ENCODE measurements around the gene IQGAP1.
"Not testable (repeated sequence)": the region's sequence is repeated elsewhere in the genome, so short reads cannot be mapped to it uniquely, and the experiment has no call there.

Gene IQGAP1

GRCh38 chr15:90479656-90480055 lies 91.6 kb downstream of the IQGAP1 start:
- FAIRE-seq (no peak), DNase-seq (ENCODE audit: low spot score) (no peak)

- FAIRE-seq: no peak
Measured at GRCh38 chr15:90481023-90481422, 93.0 kb downstream of the IQGAP1 start.

GRCh38 chr15:90482124-90483011 lies 94.3 kb downstream of the IQGAP1 start:
- DNase-seq (ENCODE audit: low spot score) (peak; percentile 30), FAIRE-seq (no peak)

More at GRCh38 chr15:90481023-90481422, 93.0 kb downstream of the IQGAP1 start:
- no peak for DNase-seq (ENCODE audit: low spot score)

- no peak for FAIRE-seq
- DNase-seq (ENCODE audit: low spot score): no peak
Measured at GRCh38 chr15:90483012-90483307, 94.9 kb downstream of the IQGAP1 start.

DNA sequence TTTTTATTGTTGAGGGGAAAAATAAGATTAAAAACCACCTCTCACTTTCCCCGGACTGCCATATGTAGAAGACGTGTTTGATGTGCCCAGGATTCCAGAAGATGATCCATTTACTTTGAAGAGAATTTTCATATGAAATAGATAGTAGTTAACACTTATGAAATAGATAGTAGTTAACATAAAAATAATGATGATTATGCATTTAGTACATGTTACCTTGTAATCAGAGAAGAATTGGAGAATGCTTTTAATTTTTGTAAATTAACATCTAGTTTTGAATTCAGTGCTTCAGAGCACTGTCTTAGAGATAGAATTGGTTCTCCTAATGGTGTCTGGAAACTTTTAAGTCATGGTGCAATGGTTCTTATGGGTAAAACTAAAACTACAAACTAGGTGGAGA lies 95.6 kb downstream of the IQGAP1 start:
- DNase-seq (ENCODE audit: low spot score): no peak
- FAIRE-seq: no peak

GRCh38 chr15:90487186-90487585 lies 99.1 kb downstream of the IQGAP1 start:
- no peak for DNase-seq (ENCODE audit: low spot score)
- FAIRE-seq: no peak

DNA sequence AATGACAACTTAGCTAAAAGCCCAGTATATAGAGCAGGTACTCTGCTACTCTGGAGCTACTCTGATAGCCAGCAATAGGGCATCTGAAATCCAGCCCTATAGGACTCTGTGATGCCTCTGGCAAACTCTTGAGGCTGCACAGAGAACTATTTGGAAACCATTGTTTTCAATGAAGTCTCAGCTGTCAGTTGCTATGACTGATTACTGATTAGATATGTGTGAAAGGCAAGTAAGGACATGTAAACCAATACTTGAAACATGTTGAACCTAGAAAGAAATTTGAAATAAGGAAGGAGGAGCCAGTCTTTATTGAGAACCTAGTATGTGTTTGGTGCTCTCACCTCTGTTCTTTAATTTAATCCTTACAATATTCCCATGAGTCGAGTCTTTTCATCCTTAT lies 101.5 kb downstream of the IQGAP1 start:
- DNase-seq (ENCODE audit: low spot score) (no peak), FAIRE-seq (no peak)

- DNase-seq (ENCODE audit: low spot score): no peak
- no peak for FAIRE-seq
Measured at GRCh38 chr15:90489944-90490343, 101.9 kb downstream of the IQGAP1 start.

DNA sequence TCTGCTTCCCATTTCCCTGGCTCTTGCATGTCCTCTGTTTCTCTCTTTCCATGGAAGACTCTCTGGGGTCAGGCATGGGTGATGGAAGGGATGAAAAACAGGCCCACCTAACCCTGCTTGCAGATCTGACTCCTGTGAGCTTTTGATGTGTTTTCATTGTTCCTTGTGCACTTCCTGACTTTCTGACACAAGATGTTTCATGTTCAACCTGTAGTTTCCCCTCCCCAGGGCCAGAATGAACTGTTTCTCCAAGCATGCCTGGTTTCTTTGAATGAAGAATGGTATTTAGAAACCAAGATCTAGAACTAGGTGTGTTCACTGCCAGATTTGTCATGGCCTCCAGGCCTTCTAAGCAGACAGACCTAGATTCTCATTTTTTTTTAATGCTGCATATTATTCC lies 105.6 kb downstream of the IQGAP1 start:
- no peak for DNase-seq (ENCODE audit: low spot score)
- no peak for FAIRE-seq

GRCh38 chr15:90495067-90495466 lies 107.0 kb downstream of the IQGAP1 start:
- no peak for FAIRE-seq
- no peak for DNase-seq (ENCODE audit: low spot score)

- DNase-seq (ENCODE audit: low spot score) (no peak), FAIRE-seq (no peak)
Measured at GRCh38 chr15:90496791-90497190, 108.7 kb downstream of the IQGAP1 start.

GRCh38 chr15:90497376-90497775 lies 109.3 kb downstream of the IQGAP1 start:
- DNase-seq (ENCODE audit: low spot score): no peak
- FAIRE-seq: no peak

GRCh38 chr15:90497912-90498311 lies 109.9 kb downstream of the IQGAP1 start:
- no peak for FAIRE-seq
- DNase-seq (ENCODE audit: low spot score): no peak

DNA sequence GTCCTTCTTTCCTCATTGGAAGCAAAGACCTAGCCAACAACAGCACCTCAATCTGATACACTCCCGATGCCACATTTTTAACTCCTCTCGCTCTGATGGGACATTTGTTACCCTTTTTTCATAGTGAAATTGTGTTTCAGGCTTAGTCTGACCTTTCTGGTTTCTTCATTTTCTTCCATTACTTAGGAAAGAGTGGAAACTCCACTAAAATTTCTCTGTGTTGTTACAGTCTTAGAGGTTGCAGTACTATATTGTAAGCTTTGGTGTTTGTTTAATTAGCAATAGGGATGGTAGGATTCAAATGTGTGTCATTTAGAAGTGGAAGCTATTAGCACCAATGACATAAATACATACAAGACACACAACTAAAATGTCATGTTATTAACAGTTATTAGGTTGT lies 112.1 kb downstream of the IQGAP1 start:
- DNase-seq (ENCODE audit: low spot score) (no peak), FAIRE-seq (no peak)

DNA sequence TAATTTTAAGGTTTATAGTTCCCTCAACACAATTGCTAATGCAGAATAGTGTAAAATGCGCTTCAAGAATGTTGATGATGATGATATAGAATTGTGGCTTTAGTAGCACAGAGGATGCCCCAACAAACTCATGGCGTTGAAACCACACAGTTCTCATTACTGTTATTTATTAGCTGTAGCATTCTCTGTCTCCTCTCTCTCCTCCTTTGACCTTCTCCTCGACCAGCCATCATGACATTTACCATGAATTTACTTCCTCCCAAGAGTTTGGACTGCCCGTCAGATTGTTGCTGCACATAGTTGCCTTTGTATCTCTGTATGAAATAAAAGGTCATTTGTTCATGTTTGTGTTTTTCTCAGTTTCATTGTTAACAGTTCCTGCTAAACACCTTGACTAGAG lies 113.9 kb downstream of the IQGAP1 start:
- FAIRE-seq: no peak
- no peak for DNase-seq (ENCODE audit: low spot score)

DNA sequence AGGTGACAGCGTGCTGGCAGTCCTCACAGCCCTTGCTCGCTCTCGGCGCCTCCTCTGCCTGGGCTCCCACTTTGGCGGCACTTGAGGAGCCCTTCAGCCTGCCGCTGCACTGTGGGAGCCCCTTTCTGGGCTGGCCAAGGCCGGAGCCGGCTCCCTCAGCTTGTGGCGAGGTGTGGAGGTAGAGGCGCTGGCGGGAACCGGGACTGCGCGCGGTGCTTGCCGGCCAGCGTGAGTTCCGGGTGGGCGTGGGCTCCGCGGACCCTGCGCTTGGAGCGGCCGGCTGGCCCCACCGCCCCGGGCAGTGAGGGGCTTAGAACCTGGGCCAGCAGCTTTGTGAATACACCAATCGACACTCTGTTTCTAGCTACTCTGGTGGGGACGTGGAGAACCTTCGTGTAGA lies 122.7 kb downstream of the IQGAP1 start:
- FAIRE-seq: not testable (repeated sequence)

GRCh38 chr15:90511211-90511618 lies 123.2 kb downstream of the IQGAP1 start:
- DNase-seq (ENCODE audit: low spot score); FAIRE-seq: not testable (repeated sequence)

More for the DNA sequence above, 122.7 kb downstream of the IQGAP1 start:
- not testable (repeated sequence) for DNase-seq (ENCODE audit: low spot score)

DNA sequence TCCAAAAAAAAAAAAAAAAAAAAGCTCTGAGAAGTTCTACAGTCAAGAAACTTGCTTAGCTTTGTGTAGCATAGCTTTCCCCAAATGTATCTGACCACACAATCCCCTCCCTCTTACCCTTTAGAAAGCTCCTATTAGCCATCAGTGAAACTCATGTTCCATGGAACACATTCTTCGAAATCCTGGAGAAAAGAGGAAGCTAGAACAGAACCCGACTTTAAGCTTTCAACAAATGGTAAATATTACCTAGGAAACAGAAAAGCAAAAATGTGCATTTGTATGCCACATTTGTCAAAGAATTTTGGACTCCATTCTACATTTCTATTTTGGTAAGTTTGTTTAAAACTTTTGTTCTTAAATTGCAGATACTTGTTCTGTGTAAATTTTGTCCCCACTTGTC lies 124.2 kb downstream of the IQGAP1 start:
- FAIRE-seq (no peak), DNase-seq (ENCODE audit: low spot score) (no peak)

DNA sequence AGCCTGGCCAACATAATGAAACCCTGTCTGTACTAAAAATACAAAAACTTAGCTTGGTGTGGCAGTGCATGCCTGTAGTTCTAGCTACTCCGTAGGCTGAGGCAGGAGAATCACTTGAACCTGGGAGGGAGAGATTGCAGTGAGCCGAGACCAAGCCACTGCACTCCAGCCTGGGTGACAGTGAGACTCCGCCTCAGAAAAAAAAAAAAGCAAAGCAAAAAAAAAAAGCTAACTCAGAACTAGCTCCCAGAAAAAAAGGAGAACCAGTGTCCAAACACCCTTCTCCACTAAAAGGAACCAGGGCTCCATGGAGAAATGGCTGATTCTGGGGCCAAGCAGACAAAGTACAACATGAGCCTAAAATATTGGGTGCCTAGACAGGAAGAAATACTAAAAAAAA lies 124.9 kb downstream of the IQGAP1 start:
- FAIRE-seq: no peak
- DNase-seq (ENCODE audit: low spot score): no peak

DNA sequence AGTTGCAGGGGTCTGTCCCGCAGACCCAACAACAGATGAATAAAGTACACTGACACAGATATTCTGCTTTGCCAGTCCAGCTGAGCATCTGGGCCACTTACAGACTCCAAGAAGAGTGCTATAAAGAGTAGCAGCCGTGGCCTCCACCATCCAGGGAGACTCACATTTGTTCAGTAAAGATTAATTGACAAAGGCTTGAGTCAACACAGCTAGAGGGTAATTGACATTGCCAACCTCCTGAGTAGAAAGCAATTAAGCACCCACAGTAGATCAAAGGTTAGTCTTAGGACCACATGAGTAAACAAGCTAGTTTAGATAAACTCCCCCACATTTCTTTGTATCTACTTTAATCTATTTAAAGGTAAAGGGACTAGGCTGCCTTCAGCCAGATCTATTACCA lies 125.4 kb downstream of the IQGAP1 start:
- FAIRE-seq (no peak), DNase-seq (ENCODE audit: low spot score) (no peak)

GRCh38 chr15:90513893-90514292 lies 125.9 kb downstream of the IQGAP1 start:
- not testable (repeated sequence) for FAIRE-seq; DNase-seq (ENCODE audit: low spot score)

- FAIRE-seq (no peak), DNase-seq (ENCODE audit: low spot score) (peak; percentile 16)
Measured at GRCh38 chr15:90519688-90520087, 131.6 kb downstream of the IQGAP1 start.

DNA sequence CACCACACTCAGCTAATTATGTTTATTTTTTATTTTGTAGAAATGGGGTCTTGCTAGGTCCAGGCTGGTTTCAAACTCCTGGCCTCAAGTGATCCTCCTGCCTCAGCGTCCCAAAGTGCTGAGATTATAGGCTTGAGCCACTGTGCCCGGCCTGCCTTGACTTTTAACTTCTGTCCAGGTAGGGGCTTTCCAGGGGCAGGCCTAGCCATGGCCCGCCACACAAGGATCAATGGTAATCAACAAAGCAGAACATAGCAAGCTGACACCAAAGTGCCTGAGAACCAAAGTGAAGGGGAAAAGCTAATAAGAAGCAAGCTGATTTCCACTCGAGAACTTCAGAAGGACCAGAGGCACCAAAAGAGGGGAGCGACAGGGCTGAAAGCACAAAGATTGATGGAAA lies 132.3 kb downstream of the IQGAP1 start:
- no peak for FAIRE-seq

More for the DNA sequence above, 132.3 kb downstream of the IQGAP1 start:
- no peak for DNase-seq (ENCODE audit: low spot score)
